ENCODE measurements around the gene DOK7. TPM values are rescaled to one million over a fixed set of nuclear protein-coding genes. Genes with fewer than 3 reads are reported as not detected.

DOK7 gene
- total and polyA plus RNA-seq, 2 of the 4 experiments (the other 2 are of a cell fraction), result not detected

DNA sequence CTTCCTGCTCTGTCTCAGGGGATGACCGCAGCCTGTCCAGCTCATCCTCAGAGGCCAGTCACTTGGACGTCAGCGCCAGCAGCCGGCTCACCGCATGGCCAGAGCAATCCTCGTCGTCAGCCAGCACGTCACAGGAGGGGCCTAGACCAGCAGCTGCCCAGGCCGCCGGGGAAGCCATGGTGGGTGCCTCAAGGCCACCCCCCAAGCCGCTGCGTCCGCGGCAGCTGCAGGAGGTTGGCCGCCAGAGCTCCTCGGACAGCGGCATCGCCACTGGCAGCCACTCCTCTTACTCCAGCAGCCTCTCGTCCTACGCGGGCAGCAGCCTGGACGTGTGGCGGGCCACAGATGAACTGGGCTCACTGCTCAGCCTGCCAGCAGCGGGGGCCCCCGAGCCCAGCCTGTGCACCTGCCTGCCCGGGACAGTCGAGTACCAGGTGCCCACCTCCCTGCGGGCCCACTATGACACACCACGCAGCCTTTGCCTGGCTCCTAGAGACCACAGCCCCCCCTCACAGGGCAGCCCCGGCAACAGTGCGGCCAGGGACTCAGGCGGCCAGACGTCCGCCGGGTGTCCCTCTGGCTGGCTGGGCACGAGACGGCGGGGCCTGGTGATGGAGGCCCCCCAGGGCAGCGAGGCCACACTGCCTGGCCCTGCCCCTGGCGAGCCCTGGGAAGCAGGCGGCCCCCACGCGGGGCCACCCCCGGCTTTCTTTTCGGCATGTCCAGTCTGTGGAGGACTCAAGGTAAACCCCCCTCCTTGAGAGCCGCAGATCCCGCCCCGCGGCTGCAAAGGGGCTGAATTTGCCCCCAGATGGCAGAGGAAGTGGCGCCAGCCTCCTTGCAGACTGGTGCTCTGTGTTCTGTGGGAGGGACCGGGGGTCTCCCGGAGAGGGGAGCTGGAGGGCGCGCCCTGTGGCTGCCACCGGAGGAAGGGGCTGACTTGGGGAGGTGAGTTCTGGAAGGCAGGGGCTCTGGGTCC is 29.9 kb downstream of the DOK7 start (continued):
- TF ChIP-seq CHD1 (IDR thresholded peaks at IDR 0.05; ENCODE audit: low read depth, low read length), result no peak
- no peak for TF ChIP-seq RAD21 (IDR thresholded peaks at IDR 0.05; ENCODE audit: low read length)

DNA sequence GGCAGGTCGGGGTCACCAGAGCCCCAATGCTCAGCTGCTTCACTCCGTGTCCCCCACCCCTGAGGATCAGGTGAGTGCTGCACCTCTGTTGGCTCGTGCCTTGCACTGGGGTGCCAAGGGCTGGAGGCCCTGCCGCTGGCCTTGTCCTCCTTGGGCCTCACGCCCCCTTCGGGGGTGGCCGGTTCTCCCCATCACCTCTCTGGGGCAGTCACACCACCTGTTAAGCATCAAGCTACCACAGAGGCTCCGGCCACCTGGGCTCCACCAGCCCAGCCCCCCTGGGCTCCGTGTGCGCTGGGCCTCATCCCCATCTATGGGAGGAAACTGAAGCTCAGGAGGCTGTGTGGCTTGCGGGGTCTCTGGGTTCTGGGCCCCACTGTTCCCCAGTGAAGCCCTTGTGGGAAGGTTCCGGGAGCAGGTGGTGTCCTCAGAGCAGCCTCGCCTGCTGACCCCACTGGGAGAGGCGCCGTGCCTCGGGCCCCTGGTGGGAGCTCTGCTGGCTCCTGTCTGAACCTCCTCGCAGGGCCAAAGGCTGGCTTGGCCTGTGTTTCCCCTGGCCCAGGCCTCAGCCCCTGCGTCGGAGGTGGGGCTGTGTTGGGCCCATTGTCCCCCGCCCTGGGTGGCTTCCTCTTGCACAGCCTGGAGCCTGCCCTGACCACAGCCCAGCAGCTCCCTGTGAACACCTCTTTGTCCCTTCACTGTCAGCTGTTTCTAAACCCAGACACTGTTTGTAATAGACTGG is 30.8 kb downstream of the DOK7 start:
- 63% methylated on average over 15 of the region's 20 CpGs; no CpG with 5 or more reads in 1 of the 2 experiments for WGBS, 2 experiments (ENCODE audit: extremely low coverage in 2 of 2, insufficient read length in 1 of 2)
- Histone ChIP-seq H3K56ac (ENCODE audit: extremely low read depth, insufficient read depth, low read length) (no peak overlapping the region), H2BK120ac (ENCODE audit: low read depth, low read length) (no peak overlapping the region), H3K18ac (ENCODE audit: low read depth, low read length) (no peak overlapping the region), H3K4ac (ENCODE audit: low read depth, low read length) (no peak overlapping the region), H3K36me3 (ENCODE audit: control insufficient read depth, insufficient read depth, low read length) (peaks cover 2% of the 10 kb centered on the region; the same call in 1 of the 2 replicates), H2AFZ (replicated peaks; ENCODE audit: low read length, poor library complexity) (no peak overlapping the region), H2BK15ac (ENCODE audit: low read depth, low read length) (no peak overlapping the region), H3K9me3 (ENCODE audit: control insufficient read depth, insufficient read depth, low read length) (no peaks in the 10 kb centered on the region), H3K9me1 (ENCODE audit: insufficient read depth, low read length) (no peaks in the 10 kb centered on the region), H4K8ac (ENCODE audit: low read depth in 2 of 2, low read length in 2 of 2) (no peak overlapping the region), H3K4me1 (ENCODE audit: control insufficient read depth, insufficient read depth, low read length) (no peaks in the 10 kb centered on the region), H3K79me1 (ENCODE audit: low read depth in 1 of 2, low read length in 2 of 2) (no peaks in the 10 kb centered on the region), H2BK20ac (ENCODE audit: low read depth, low read length) (no peak overlapping the region), H3K27ac (ENCODE audit: insufficient read depth, low read length) (no peak overlapping the region), H4K20me1 (ENCODE audit: insufficient read depth, low read length) (peaks cover 24% of the 10 kb centered on the region), H3K4me2 (ENCODE audit: low read depth, low read length) (no peak overlapping the region), H2AK5ac (ENCODE audit: low read depth, low read length) (no peak overlapping the region), H4K91ac (ENCODE audit: insufficient read depth, low read depth, low read length) (no peak overlapping the region), H3K23ac (ENCODE audit: low read depth, low read length) (no peak overlapping the region), H2BK5ac (ENCODE audit: low read depth, low read length, poor library complexity, severe bottlenecking) (no peak overlapping the region), H3K4me3 (ENCODE audit: insufficient read depth, low read depth, low read length) (no peak overlapping the region), H3K27me3 (ENCODE audit: control insufficient read depth, insufficient read depth, low read length) (peaks cover 7% of the 10 kb centered on the region; the same call in 1 of the 2 replicates), H2AK9ac (replicated peaks; ENCODE audit: low read depth, low read length, poor library complexity) (no peak overlapping the region), H3K9ac (ENCODE audit: low read depth, low read length) (no peak overlapping the region), H3K14ac (replicated peaks; ENCODE audit: low read depth, low read length) (no peak overlapping the region), H4K5ac (ENCODE audit: low read depth, low read length) (no peak overlapping the region)
- ChIA-PET POLR2A (ENCODE audit: unreplicated experiment) (no interaction called here), CTCF (interaction anchor here (1.0 kb wide), 1 partner anchor 13 kb away, joined by 3 read pairs; no protein-coding TSS in a partner anchor)
- peak; percentile 13 for ATAC-seq (ENCODE audit: low read depth)
- in situ Hi-C loops (cut with MboI; ENCODE audit: low sequenced_read_pairs) (no loop called here), dilution Hi-C loops (cut with HindIII; ENCODE audit: low sequenced_read_pairs, unreplicated experiment) (no loop called here), intact Hi-C loops (cut with micrococcal nuclease) (no loop called here)
- no peak for DNase-seq
- TF ChIP-seq, protein P1, sequence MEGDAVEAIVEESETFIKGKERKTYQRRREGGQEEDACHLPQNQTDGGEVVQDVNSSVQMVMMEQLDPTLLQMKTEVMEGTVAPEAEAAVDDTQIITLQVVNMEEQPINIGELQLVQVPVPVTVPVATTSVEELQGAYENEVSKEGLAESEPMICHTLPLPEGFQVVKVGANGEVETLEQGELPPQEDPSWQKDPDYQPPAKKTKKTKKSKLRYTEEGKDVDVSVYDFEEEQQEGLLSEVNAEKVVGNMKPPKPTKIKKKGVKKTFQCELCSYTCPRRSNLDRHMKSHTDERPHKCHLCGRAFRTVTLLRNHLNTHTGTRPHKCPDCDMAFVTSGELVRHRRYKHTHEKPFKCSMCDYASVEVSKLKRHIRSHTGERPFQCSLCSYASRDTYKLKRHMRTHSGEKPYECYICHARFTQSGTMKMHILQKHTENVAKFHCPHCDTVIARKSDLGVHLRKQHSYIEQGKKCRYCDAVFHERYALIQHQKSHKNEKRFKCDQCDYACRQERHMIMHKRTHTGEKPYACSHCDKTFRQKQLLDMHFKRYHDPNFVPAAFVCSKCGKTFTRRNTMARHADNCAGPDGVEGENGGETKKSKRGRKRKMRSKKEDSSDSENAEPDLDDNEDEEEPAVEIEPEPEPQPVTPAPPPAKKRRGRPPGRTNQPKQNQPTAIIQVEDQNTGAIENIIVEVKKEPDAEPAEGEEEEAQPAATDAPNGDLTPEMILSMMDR (conservative IDR thresholded peaks at IDR 0.05; ENCODE audit: low read depth, low read length), result no peak
- BruUV-seq (replicated peaks), result no TSS peak
